ENCODE data around the gene PTAR1.

PTAR1 gene

GRCh38 chr9:69718218-69718617 is 41.6 kb downstream of the PTAR1 start:
- no peak for DNase-seq (ENCODE audit: low read depth)
- TF ChIP-seq CTCF (IDR thresholded peaks at IDR 0.05; ENCODE audit: control insufficient read depth, insufficient read depth, low read depth, low read length, missing control alignments) = no peak
- H3K4me3 ChIP-seq (ENCODE audit: control insufficient read depth, low read depth, low read length) = no peak overlapping the region

- no peak for DNase-seq (ENCODE audit: low read depth)
- H3K4me3 ChIP-seq (ENCODE audit: control insufficient read depth, low read depth, low read length) = no peak overlapping the region
- TF ChIP-seq CTCF (IDR thresholded peaks at IDR 0.05; ENCODE audit: control insufficient read depth, insufficient read depth, low read depth, low read length, missing control alignments) = no peak
Measured at GRCh38 chr9:69715825-69716224, 44.0 kb downstream of the PTAR1 start.

GRCh38 chr9:69715096-69715495 is 44.7 kb downstream of the PTAR1 start:
- H3K4me3 ChIP-seq (ENCODE audit: control insufficient read depth, low read depth, low read length) = no peak overlapping the region
- no peak for DNase-seq (ENCODE audit: low read depth)
- TF ChIP-seq CTCF (IDR thresholded peaks at IDR 0.05; ENCODE audit: control insufficient read depth, insufficient read depth, low read depth, low read length, missing control alignments) = no peak

GRCh38 chr9:69697475-69697874 is 62.3 kb downstream of the PTAR1 start:
- DNase-seq (ENCODE audit: low read depth) = no peak
- H3K4me3 ChIP-seq (ENCODE audit: control insufficient read depth, low read depth, low read length) = no peak overlapping the region
- no peak for TF ChIP-seq CTCF (IDR thresholded peaks at IDR 0.05; ENCODE audit: control insufficient read depth, insufficient read depth, low read depth, low read length, missing control alignments)

- DNase-seq (ENCODE audit: low read depth) = no peak
- TF ChIP-seq CTCF (IDR thresholded peaks at IDR 0.05; ENCODE audit: control insufficient read depth, insufficient read depth, low read depth, low read length, missing control alignments) = no peak
- no peak overlapping the region for H3K4me3 ChIP-seq (ENCODE audit: control insufficient read depth, low read depth, low read length)
Measured at GRCh38 chr9:69696802-69697201, 63.0 kb downstream of the PTAR1 start.

GRCh38 chr9:69689991-69690538 is 69.7 kb downstream of the PTAR1 start:
- no peak for TF ChIP-seq CTCF (IDR thresholded peaks at IDR 0.05; ENCODE audit: control insufficient read depth, insufficient read depth, low read depth, low read length, missing control alignments)
- H3K4me3 ChIP-seq (ENCODE audit: control insufficient read depth, low read depth, low read length) = no peak overlapping the region
- DNase-seq (ENCODE audit: low read depth) = no peak

- no peak overlapping the region for H3K4me3 ChIP-seq (ENCODE audit: control insufficient read depth, low read depth, low read length)
- no peak for DNase-seq (ENCODE audit: low read depth)
- no peak for TF ChIP-seq CTCF (IDR thresholded peaks at IDR 0.05; ENCODE audit: control insufficient read depth, insufficient read depth, low read depth, low read length, missing control alignments)
Measured at GRCh38 chr9:69683927-69684326, 75.9 kb downstream of the PTAR1 start.
